Activated CD4-positive, alpha-beta T cell treated with anti-CD3 and anti-CD28 coated beads, Interleukin-2, Interleukin-4, amounts not matched to agents 100 ng/mL and 50 ng/mL, durations not matched to agents 16 hours and 8 hours (primary cell): Measurements from ENCODE around the gene LSM12.

Source experiments
- DNase-seq: peaks from one replicate; pipeline ENCODE4 v3.0.0-alpha.2; 2020; ENCODE audit warnings: low spot score

LSM12 gene

GRCh38 chr17:43986225-43986981 is 80.1 kb downstream of the LSM12 start:
- no peak for DNase-seq

- DNase-seq, result no peak
Measured at GRCh38 chr17:43984521-43984920, 82.0 kb downstream of the LSM12 start.
